IPS-18a (cell line): ENCODE measurements around the gene TNNI3K.

Experiments used
- H3K27ac ChIP-seq: one replicate; pipeline ENCODE4 v1.5.1; 2013; ENCODE audit warnings: low read length
- H3K27me3 ChIP-seq: one replicate; pipeline ENCODE4 v1.6.1; 2013; ENCODE audit warnings: mild to moderate bottlenecking, low read length; ENCODE audit not compliant: control insufficient read depth, insufficient read depth
- H3K36me3 ChIP-seq: one replicate; pipeline ENCODE4 v1.6.1; 2013; ENCODE audit warnings: low read depth, low read length; ENCODE audit not compliant: control insufficient read depth
- H3K4me1 ChIP-seq: one replicate; pipeline ENCODE4 v1.6.1; 2013; ENCODE audit warnings: low read depth, low read length; ENCODE audit not compliant: control insufficient read depth
- H3K4me3 ChIP-seq: one replicate; pipeline ENCODE4 v1.5.1; 2013; ENCODE audit warnings: low read length
- H3K9ac ChIP-seq: one replicate; pipeline ENCODE4 v1.6.1; 2013; ENCODE audit warnings: mild to moderate bottlenecking, low read length, moderate library complexity
- H3K9me3 ChIP-seq: one replicate; pipeline ENCODE4 v1.6.1; 2013; ENCODE audit warnings: low read depth, low read length; ENCODE audit not compliant: control insufficient read depth

The TNNI3K gene

DNA sequence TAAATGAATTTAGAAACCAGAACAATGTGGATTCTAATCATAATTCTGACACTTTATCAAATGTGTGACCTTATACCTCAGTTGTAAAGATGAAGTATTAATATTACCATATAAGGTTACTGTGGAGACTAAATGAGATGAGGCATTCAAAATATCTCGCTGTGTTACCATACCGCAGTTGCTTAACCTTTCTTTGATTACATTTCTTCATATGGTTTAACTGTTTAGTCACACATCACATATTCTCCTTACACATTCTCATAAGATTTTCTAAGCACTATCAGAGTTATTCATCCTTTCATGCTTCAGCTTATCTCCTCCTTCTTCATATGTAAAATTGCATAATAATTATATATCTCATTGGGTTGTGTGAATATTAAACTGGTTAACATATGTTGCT, 188.3 kb downstream of the TNNI3K start:
- Histone ChIP-seq H3K27me3 (no peaks in the 10 kb centered on the region), H3K9ac (no peak overlapping the region), H3K36me3 (no peaks in the 10 kb centered on the region), H3K4me3 (no peak overlapping the region), H3K4me1 (no peaks in the 10 kb centered on the region), H3K27ac (no peak overlapping the region), H3K9me3 (no peaks in the 10 kb centered on the region)

DNA sequence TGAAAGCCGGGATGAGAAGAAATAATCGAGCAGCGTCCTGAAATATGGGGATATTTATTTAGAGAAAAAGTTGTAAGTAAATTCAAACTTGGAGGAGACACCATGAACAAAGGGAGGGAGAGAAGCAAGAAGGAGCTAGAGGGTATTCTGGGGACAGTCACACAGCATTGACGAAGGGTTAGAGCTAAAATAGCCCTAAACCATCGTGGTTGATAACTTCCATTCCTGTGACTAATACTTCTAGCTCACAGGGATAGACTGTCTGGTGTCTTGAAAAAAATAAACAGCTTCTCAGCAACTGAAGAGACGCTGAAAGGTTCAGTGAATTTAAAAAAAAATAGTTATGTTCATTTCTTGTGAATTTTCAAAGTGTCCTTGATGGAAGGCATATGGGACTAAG, 190.5 kb downstream of the TNNI3K start:
- Histone ChIP-seq H3K4me1 (no peaks in the 10 kb centered on the region), H3K27ac (no peak overlapping the region), H3K9me3 (no peaks in the 10 kb centered on the region), H3K36me3 (no peaks in the 10 kb centered on the region), H3K27me3 (no peaks in the 10 kb centered on the region), H3K9ac (no peak overlapping the region), H3K4me3 (no peak overlapping the region)

DNA sequence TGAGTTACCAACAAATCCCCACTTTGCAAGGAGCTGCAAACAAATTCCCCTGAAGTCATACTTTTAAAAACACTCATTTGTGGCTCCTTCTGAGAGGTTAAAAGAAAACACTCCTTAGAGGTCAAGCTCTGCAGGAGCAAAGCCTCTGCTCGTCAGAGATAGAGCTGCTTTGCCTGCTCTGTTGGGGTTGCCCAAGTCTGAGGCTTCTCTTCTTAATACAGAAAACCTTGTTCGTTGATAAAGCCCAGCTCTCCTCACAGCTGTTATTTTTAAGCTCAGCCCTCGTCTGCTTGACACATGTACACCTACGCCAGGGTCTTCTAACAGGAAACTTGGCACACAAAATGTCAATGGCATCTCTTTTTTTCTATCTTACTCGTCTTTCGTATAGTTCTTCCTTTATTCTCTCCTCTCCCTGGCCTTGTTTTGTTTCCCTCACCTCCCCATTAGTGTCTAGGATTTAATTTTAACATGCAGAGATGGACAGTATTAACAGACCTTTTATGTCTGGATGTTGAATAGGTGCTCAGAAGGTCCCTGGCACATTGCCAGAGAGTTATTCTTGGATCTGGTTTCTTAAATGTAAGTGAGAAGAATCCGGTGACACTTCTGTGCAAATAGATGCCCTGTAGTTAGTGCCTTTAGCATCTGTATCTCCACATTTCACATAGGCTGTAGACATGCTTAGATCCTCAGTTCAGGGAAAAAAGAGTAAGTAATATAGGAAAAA, 191.2 kb downstream of the TNNI3K start:
- Histone ChIP-seq H3K36me3 (no peaks in the 10 kb centered on the region), H3K4me3 (no peak overlapping the region), H3K9me3 (no peaks in the 10 kb centered on the region), H3K27ac (no peak overlapping the region), H3K27me3 (no peaks in the 10 kb centered on the region), H3K4me1 (no peaks in the 10 kb centered on the region), H3K9ac (no peak overlapping the region)

DNA sequence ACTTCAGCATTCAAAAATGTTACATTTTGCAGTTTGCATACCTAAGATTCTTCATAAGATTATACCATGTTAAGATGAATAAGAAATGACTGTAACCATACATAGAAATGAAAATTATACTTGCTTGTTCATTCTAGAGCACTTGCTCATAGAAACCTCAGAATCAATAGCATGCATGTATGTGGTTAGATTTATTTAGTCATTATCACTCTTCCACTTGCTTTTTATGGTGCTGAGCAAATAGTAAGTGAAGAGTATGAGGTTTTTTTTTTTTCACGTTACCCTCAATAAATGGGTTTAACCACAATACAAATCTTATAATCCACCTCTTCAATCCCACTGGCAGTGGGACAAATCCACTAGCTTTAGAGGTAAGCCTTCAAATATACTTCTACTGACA, 192.5 kb downstream of the TNNI3K start:
- no peaks in the 10 kb centered on the region for H3K9me3 ChIP-seq
- no peak overlapping the region for H3K27ac ChIP-seq
- no peaks in the 10 kb centered on the region for H3K36me3 ChIP-seq
- no peaks in the 10 kb centered on the region for H3K27me3 ChIP-seq
- H3K9ac ChIP-seq, result no peak overlapping the region
- H3K4me1 ChIP-seq, result no peaks in the 10 kb centered on the region
- H3K4me3 ChIP-seq, result no peak overlapping the region

DNA sequence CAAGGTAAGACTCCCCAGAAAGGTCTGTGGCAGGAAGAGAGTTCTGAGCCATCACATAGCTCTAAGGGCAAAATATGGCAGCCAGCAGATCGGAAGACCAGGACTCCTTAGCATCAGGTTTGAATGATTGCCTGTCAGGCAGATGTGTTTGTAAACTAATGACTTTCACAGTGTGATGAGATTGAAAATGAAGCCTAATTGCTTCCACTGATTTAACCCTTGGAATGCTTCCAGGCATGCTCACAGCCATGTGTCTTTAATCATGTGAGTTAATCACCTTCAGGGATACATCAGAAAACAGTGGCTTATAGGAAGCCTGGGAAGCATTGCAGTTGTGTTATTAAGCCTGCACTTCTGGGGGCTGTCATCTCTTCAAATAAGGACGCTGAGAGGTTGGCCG, 194.4 kb downstream of the TNNI3K start:
- no peaks in the 10 kb centered on the region for H3K36me3 ChIP-seq
- no peak overlapping the region for H3K27ac ChIP-seq
- no peak overlapping the region for H3K4me3 ChIP-seq
- H3K4me1 ChIP-seq, result no peaks in the 10 kb centered on the region
- H3K9me3 ChIP-seq, result no peaks in the 10 kb centered on the region
- H3K27me3 ChIP-seq, result no peaks in the 10 kb centered on the region
- no peak overlapping the region for H3K9ac ChIP-seq

DNA sequence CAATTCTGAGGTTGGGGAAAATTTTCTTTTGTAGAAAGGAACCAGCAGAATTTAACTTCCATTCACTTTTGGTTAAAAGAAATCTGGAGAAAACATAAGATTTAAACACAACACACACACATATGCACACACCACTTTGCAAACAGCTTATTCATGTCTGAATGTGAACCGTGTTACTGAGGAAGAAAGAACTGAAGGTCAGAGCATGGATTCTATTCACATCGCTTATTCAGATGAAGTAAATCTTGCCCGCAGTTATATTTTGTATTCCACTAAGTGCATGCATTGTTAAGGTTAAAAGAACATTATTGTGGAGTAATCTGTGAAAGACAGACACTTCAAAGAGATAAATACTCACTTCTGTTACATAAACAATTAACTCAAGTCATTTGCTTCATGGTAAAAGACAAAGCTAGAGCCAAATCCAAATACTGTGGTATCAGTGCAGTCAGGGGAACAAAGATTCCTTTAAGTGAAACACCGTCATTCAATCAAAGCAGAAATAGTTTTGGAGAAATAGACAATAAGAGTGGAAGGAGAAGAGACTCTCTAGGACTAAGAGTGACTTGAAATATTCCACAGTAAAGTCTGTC, 195.3 kb downstream of the TNNI3K start:
- H3K36me3 ChIP-seq, result no peaks in the 10 kb centered on the region
- no peak overlapping the region for H3K9ac ChIP-seq
- no peak overlapping the region for H3K4me3 ChIP-seq

DNA sequence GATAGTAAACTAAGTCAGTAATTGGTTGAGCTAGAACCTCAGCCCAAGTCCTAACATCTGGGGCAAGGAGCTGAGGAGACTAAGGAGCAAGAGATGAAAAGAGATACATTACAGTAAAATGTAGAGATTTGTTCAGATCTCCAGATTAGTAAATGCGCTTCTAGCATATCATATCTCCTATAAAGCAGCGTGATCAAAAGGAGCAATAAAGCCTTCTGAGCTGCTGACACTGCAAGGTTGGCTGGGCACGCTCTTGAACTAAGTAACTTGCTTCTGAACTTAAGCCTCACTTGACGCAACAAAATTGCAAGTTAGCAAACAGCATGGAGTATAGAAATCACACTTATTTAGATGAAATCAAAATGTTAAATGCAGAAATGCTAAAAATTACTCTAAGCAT, 196.3 kb downstream of the TNNI3K start:
- H3K9ac ChIP-seq, result no peak overlapping the region
- H3K9me3 ChIP-seq, result no peaks in the 10 kb centered on the region
- no peak overlapping the region for H3K27ac ChIP-seq
- no peak overlapping the region for H3K4me3 ChIP-seq
- no peaks in the 10 kb centered on the region for H3K27me3 ChIP-seq
- H3K4me1 ChIP-seq, result no peaks in the 10 kb centered on the region
- H3K36me3 ChIP-seq, result no peaks in the 10 kb centered on the region

More for the DNA sequence above, 195.3 kb downstream of the TNNI3K start:
- no peaks in the 10 kb centered on the region for H3K27me3 ChIP-seq
- no peaks in the 10 kb centered on the region for H3K9me3 ChIP-seq
- H3K4me1 ChIP-seq, result no peaks in the 10 kb centered on the region
- no peak overlapping the region for H3K27ac ChIP-seq

DNA sequence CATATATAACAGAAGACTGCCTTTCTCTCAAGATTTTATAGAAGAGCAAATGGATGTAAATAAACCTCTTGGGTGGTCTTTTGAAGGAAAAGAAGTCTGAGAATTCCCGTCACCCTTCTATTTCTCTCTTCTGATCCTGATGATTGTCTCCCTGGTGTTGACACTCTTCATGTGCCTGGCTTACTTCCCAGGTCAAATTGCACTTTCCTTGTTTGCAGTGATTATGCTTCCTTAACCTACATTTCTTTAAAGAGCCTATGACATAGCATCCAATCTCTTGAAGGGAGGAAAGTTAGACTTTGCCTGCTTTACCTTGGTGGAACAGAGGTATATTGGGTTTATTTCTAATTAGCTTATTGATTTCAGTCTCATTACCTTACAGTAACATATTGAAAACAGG, 197.1 kb downstream of the TNNI3K start:
- H3K9me3 ChIP-seq, result no peaks in the 10 kb centered on the region
- no peaks in the 10 kb centered on the region for H3K27me3 ChIP-seq
- no peaks in the 10 kb centered on the region for H3K36me3 ChIP-seq
- no peak overlapping the region for H3K27ac ChIP-seq
- H3K4me1 ChIP-seq, result no peaks in the 10 kb centered on the region
- no peak overlapping the region for H3K4me3 ChIP-seq
- H3K9ac ChIP-seq, result no peak overlapping the region

DNA sequence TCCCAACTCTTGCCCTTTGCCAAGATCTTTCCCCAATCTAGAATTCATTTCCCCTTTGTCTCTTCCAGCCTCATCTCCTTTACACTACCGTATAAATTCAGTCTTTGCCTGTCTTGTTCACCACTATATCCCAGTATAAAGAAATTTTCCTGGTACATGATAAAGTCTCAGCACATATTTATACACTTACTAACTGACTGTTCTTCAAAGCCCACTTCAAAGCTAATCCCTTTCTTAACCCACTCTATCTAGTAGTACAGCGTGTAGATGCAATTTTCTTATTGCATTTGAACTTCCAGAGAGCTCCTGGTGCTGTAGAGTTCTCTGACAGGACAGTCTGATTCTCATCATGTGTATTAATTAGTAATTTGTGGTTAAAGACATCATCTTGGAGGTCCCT, 199.1 kb downstream of the TNNI3K start:
- H3K27ac ChIP-seq, result no peak overlapping the region
- H3K9me3 ChIP-seq, result no peaks in the 10 kb centered on the region
- H3K36me3 ChIP-seq, result no peaks in the 10 kb centered on the region
- no peaks in the 10 kb centered on the region for H3K4me1 ChIP-seq
- no peak overlapping the region for H3K4me3 ChIP-seq
- H3K9ac ChIP-seq, result no peak overlapping the region
- no peaks in the 10 kb centered on the region for H3K27me3 ChIP-seq

DNA sequence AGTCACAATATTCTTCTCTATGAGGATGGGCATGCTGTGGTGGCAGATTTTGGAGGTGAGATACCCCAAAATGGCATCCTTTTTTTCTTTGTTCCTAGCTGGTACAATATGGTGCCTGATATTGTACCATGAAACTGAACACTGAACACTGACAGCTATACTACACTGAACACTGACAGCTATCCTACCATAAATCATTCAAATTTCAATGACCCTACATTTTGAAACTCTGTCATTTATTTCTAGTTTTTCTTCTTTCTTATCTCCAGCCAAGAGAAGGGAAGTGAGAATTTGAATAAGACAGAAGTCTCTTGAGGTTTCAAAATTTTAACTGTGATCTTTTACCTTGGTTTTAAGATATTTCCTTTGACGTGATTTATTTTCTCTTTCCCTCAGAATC, 200.9 kb downstream of the TNNI3K start:
- Histone ChIP-seq H3K27me3 (no peaks in the 10 kb centered on the region), H3K9ac (no peak overlapping the region)

DNA sequence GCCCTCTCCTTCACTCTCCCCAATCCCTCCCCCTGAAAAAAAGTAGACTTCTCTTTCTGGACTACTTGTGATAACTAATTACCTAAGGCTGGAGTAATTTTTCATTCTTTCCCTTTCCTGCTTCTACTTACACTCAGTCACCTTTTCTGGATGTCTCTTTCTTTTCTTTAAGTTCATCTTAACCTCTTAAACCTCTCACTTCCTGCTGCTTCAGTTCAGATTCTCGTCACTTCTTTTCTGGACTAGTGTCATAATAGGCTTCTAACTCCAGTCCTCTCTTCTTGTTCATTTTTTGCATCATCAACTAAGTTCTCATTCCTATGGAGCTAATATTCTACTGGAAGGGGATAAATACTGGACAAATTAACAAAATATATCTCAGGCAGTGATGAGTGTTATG, 201.8 kb downstream of the TNNI3K start:
- Histone ChIP-seq H3K9ac (no peak overlapping the region), H3K9me3 (no peaks in the 10 kb centered on the region), H3K4me3 (no peak overlapping the region), H3K27me3 (no peaks in the 10 kb centered on the region), H3K27ac (no peak overlapping the region), H3K36me3 (no peaks in the 10 kb centered on the region), H3K4me1 (no peaks in the 10 kb centered on the region)

More for the DNA sequence above, 200.9 kb downstream of the TNNI3K start:
- H3K27ac ChIP-seq, result no peak overlapping the region
- H3K9me3 ChIP-seq, result no peaks in the 10 kb centered on the region
- no peaks in the 10 kb centered on the region for H3K36me3 ChIP-seq
- no peak overlapping the region for H3K4me3 ChIP-seq
- H3K4me1 ChIP-seq, result no peaks in the 10 kb centered on the region

DNA sequence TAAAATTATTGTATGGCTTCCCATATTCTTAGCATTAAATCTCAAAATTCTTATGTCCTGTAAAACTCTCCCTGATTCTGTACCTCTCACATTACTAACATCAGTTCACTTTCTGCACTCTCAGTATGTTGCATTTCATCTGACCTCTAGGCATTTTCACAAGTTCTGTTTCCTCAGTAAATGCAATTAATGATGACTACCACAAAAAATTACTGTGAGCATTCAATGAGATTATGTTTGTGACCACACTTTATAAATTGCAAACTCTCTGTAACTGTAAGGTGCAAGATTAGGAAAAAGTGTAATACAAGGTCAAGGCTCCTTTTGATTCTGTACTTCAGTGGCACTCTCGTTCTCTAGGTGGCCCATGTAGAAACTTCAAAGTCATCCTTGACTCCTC, 216.8 kb downstream of the TNNI3K start:
- H3K4me3 ChIP-seq, result no peak overlapping the region
- H3K27ac ChIP-seq, result no peak overlapping the region
- H3K36me3 ChIP-seq, result no peaks in the 10 kb centered on the region
- H3K27me3 ChIP-seq, result no peaks in the 10 kb centered on the region
- H3K9me3 ChIP-seq, result no peaks in the 10 kb centered on the region
- no peaks in the 10 kb centered on the region for H3K4me1 ChIP-seq
- H3K9ac ChIP-seq, result no peak overlapping the region
